Fibroblast of skin of back (primary cell): ENCODE data around the gene RPS26.
"Not testable (repeated sequence)": the region's sequence is repeated elsewhere in the genome, so short reads cannot be mapped to it uniquely, and the experiment has no call there.

ENCODE experiments used
- DNase-seq: peaks from one replicate; pipeline ENCODE4 v3.0.0-alpha.2; 2013

The RPS26 gene

GRCh38 chr12:56021889-56022497 is 19.7 kb upstream of the RPS26 start:
- DNase-seq = no peak

GRCh38 chr12:56028511-56029165 is 13.1 kb upstream of the RPS26 start:
- DNase-seq = no peak

GRCh38 chr12:56029166-56029519 is 12.6 kb upstream of the RPS26 start:
- no peak for DNase-seq

- DNase-seq = peak; percentile 54
Observed at GRCh38 chr12:56029666-56030293, 11.9 kb upstream of the RPS26 start.

- no peak for DNase-seq
Observed at GRCh38 chr12:56031987-56032386, 9.7 kb upstream of the RPS26 start.

- DNase-seq = no peak
Observed at GRCh38 chr12:56034586-56035332, 7.0 kb upstream of the RPS26 start.

GRCh38 chr12:56037161-56037560 is 4.6 kb upstream of the RPS26 start:
- no peak for DNase-seq

GRCh38 chr12:56038022-56038655 is 3.6 kb upstream of the RPS26 start:
- no peak for DNase-seq

GRCh38 chr12:56040151-56040550 is 1.6 kb upstream of the RPS26 start:
- DNase-seq = no peak

- DNase-seq = no peak
Observed at GRCh38 chr12:56040963-56041551, 661 bp upstream of the RPS26 start.

GRCh38 chr12:56042430-56042813 is 704 bp downstream of the RPS26 start:
- DNase-seq = not testable (repeated sequence)

GRCh38 chr12:56042843-56043242 is 1.1 kb downstream of the RPS26 start:
- DNase-seq = no peak

GRCh38 chr12:56046027-56046780 is 4.5 kb downstream of the RPS26 start:
- DNase-seq = no peak

GRCh38 chr12:56053407-56053893 is 11.7 kb downstream of the RPS26 start:
- DNase-seq = no peak

GRCh38 chr12:56059964-56060363 is 18.2 kb downstream of the RPS26 start:
- peak; percentile 81 for DNase-seq

GRCh38 chr12:56061982-56062381 is 20.3 kb downstream of the RPS26 start:
- DNase-seq = no peak

- DNase-seq = peak; percentile 54
Observed at GRCh38 chr12:56062996-56063395, 21.3 kb downstream of the RPS26 start.

GRCh38 chr12:56071648-56072047 is 29.9 kb downstream of the RPS26 start:
- DNase-seq = peak; percentile 73

- no peak for DNase-seq
Observed at GRCh38 chr12:56074396-56074795, 32.7 kb downstream of the RPS26 start.

- not testable (repeated sequence) for DNase-seq
Observed at GRCh38 chr12:56077966-56078365, 36.2 kb downstream of the RPS26 start.

- DNase-seq = no peak
Observed at GRCh38 chr12:56078427-56078826, 36.7 kb downstream of the RPS26 start.
